Upper lobe of left lung (tissue), 6 donors: ENCODE results near the gene ILKAP. TPM values are rescaled to one million over a fixed set of nuclear protein-coding genes. Genes with fewer than 3 reads are reported as not detected.

Source experiments
- ATAC-seq, 2 donors: fragments of 200-7000 bp; cut with Tn5 transposase; one replicate each; pipeline ENCODE4 v1.9.1; 2022; ENCODE audit warnings: mild to moderate bottlenecking in 2 of 2, moderate library complexity in 2 of 2; ENCODE audit not compliant: low FRiP score in 2 of 2
- DNase-seq, 2 donors: peaks; one replicate each; pipeline ENCODE4 v3.0.0-alpha.2; 2019 to 2020
- H3K27ac ChIP-seq, 4 donors: fragments of 200-600 bp; sonication (generic); one replicate each; pipeline ENCODE4 v1.5.1; 2016 to 2019
- H3K27me3 ChIP-seq, 4 donors: fragments of 200-600 bp; sonication (generic); one replicate each; pipeline ENCODE4 v1.5.1; 2017 to 2019
- H3K36me3 ChIP-seq, 4 donors: fragments of 200-600 bp; sonication (generic); one replicate each; pipeline ENCODE4 v1.5.1; 2016 to 2019
- H3K4me1 ChIP-seq, 4 donors: fragments of 200-600 bp; sonication (generic); one replicate each; pipeline ENCODE4 v1.5.1; 2018 to 2019
- H3K4me3 ChIP-seq, 4 donors: fragments of 200-600 bp; sonication (generic); one replicate each; pipeline ENCODE4 v1.5.1; 2017 to 2019; ENCODE audit warnings: mild to moderate bottlenecking in 2 of 4, moderate library complexity in 1 of 4
- H3K9me3 ChIP-seq, 4 donors: fragments of 200-600 bp; sonication (generic); one replicate each; pipeline ENCODE4 v1.5.1; 2018 to 2019
- EP300 ChIP-seq, 4 donors: sonication (generic); formaldehyde crosslinking; IDR thresholded peaks; one replicate each; pipeline ENCODE4 v1.5.1; 2017; ENCODE audit warnings: antibody characterized with exemption in 4 of 4, control low read depth in 2 of 4
- POLR2A ChIP-seq, 4 donors: fragments of 450-650 bp; IDR thresholded peaks; one replicate each; pipeline ENCODE4 v1.5.1; 2016 to 2017; ENCODE audit warnings: antibody characterized with exemption in 4 of 4, mild to moderate bottlenecking in 2 of 4
- POLR2AphosphoS5 ChIP-seq, 2 donors: sonication (generic); formaldehyde crosslinking; IDR thresholded peaks; one replicate each; pipeline ENCODE4 v1.5.1; 2017; ENCODE audit warnings: antibody characterized with exemption in 2 of 2
- WGBS, 2 donors: methylation state at CpG; one replicate each; pipeline ENCODE4 v1.1.5; 2017 to 2018; 5-methylcytosine and 5-hydroxymethylcytosine counted together
- total RNA-seq, 6 donors: library from RNA; depleted of rRNA in 4 of 6; stranded (reverse); fragments of >200 nt in 4 of 6; gene quantifications; one replicate each; pipeline versions ENCODE4 v1.1.0 to v1.2.1, GENCODE V29; 2016 to 2021
- TF ChIP-seq, protein P1 (sequence below), 6 experiments: fragments of 450-650 bp in 4 of 6; fragments of 200-600 bp in 2 of 6; sonication (generic) in 2 of 6; IDR thresholded peaks; one replicate each; pipeline ENCODE4 v1.5.1; 2016 to 2019; ENCODE audit warnings: antibody characterized with exemption in 6 of 6
- donor health status: DM: no; HTN: no; CAD: no; lungs with moderate emphysema.
- donor health status: DM: no; HTN: yes; CAD: no; lungs with severe emphysema.

ILKAP gene
- total RNA-seq, 6 donors from 2014 or later, result 35.2 to 67.1 (median 40.7) TPM

DNA sequence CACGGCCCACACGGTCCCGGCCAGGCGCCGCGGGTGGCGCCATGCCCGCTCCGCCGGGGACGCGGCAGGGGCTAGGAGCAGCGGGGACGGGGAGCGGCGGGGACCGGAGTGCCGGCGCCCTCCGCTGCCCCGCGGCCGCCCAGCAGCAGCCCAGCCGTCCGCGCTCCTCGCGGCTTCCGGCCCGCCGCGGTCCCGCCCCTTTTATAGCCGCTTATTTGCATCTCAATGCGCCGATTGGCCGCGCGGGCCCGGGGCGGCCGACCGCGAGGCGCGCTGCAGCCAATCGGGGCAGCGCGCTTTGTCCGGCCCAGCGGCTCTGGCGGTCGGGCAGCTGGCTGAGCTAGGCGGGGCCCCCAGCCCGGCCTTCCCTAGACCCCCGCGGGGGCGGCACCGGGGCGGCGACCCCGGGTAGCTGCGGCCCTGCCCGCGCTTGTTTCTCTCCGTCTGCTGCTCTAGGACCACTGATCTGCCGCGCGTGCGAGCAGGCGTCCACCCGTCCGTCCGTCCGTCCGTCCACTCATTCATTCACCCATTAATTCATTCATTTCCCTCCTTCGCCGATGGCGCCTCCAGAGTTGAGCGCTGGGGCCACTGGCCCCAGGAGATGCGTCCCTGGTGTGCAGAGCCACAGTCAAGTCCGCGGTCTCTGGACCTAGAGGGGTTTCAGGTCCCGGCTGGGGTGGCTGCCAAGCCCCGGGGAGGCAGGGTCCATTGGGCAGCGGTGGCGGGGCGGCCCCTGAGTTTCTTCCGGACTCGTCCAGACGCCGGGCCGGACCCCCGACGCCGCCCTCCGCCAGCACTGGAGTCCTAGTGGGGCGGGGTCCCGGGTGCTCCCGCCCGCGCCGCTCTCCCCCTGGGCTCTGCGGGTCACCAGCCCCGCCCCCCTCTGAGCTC lies 36.6 kb upstream of the ILKAP start, which contains the start of gene HES6:
TSS of gene HES6 (minus strand) at position 176 of the 894 bp plus-strand sequence. CDS start at position 43, 133 bp downstream.
- H3K27me3 ChIP-seq, result peaks cover 0 to 12% (median 4%) of the 10 kb centered on the region in 4 donors
- WGBS, 2 donors, result 0 to 1% methylated on average over 12 to 48 of the region's 105 CpGs
- peaks cover 16 to 26% (median 21%) of the 10 kb centered on the region in 4 donors for H3K4me1 ChIP-seq
- no peaks in the 10 kb centered on the region for H3K9me3 ChIP-seq
- ATAC-seq, result peak; percentile 87 to 93
- peak; percentile 93 to 98 for DNase-seq
- peak within 1 kb of the TSS in 3 of 4 donors; percentile 15 to 70 (median 56) for H3K27ac ChIP-seq
- TF ChIP-seq POLR2AphosphoS5 (IDR thresholded peaks at IDR 0.05) (peak in 1 of 2 donors; percentile 80), POLR2A (IDR thresholded peaks at IDR 0.05) (peak in 3 of 4 donors; percentile 71 to 95 (median 75)), EP300 (IDR thresholded peaks at IDR 0.05) (no peak)
- TF ChIP-seq, protein P1, sequence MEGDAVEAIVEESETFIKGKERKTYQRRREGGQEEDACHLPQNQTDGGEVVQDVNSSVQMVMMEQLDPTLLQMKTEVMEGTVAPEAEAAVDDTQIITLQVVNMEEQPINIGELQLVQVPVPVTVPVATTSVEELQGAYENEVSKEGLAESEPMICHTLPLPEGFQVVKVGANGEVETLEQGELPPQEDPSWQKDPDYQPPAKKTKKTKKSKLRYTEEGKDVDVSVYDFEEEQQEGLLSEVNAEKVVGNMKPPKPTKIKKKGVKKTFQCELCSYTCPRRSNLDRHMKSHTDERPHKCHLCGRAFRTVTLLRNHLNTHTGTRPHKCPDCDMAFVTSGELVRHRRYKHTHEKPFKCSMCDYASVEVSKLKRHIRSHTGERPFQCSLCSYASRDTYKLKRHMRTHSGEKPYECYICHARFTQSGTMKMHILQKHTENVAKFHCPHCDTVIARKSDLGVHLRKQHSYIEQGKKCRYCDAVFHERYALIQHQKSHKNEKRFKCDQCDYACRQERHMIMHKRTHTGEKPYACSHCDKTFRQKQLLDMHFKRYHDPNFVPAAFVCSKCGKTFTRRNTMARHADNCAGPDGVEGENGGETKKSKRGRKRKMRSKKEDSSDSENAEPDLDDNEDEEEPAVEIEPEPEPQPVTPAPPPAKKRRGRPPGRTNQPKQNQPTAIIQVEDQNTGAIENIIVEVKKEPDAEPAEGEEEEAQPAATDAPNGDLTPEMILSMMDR (IDR thresholded peaks at IDR 0.05), result peak in 4 of 6 experiments; percentile 20 to 55 (median 42)
- H3K36me3 ChIP-seq, result peaks cover 0 to 9% (median 1%) of the 10 kb centered on the region in 4 donors
- H3K4me3 ChIP-seq, result peak within 1 kb of the TSS; percentile 82 to 87 (median 84)

DNA sequence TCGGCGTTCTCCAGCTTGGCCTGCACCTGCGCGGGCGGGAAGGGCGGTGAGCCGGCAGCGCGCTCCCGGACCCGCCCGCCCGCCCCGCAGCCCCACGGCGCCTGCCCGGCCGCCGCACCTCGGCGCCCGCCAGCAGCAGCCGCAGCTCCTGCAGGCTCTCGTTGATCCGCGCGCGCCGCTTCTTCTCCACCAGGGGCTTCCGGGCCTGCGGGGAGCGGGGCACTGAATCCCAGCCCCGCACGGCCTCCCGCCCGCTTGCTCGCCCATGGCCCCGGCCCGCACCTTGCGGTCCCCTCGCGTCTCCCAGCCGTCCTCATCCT lies 36.0 kb upstream of the ILKAP start:
- H3K27me3 ChIP-seq, result peaks cover 0 to 12% (median 4%) of the 10 kb centered on the region in 4 donors
- H3K36me3 ChIP-seq, result peaks cover 0 to 5% (median 0%) of the 10 kb centered on the region in 4 donors
- no peak for DNase-seq
- peak overlapping the region; percentile 82 to 87 (median 84) for H3K4me3 ChIP-seq
- TF ChIP-seq POLR2AphosphoS5 (IDR thresholded peaks at IDR 0.05) (no peak), POLR2A (IDR thresholded peaks at IDR 0.05) (no peak), EP300 (IDR thresholded peaks at IDR 0.05) (no peak)
- TF ChIP-seq, protein P1 (IDR thresholded peaks at IDR 0.05), result no peak
- WGBS, 2 donors, result 1% methylated on average over 14 of the region's 43 CpGs; no CpG with 5 or more reads in 1 of the 2 donors
- H3K9me3 ChIP-seq, result no peaks in the 10 kb centered on the region
- peak in 1 of 2 donors; percentile 7 for ATAC-seq
- H3K4me1 ChIP-seq, result peaks cover 16 to 30% (median 22%) of the 10 kb centered on the region in 4 donors
- peak overlapping the region in 3 of 4 donors; percentile 15 to 70 (median 56) for H3K27ac ChIP-seq

DNA sequence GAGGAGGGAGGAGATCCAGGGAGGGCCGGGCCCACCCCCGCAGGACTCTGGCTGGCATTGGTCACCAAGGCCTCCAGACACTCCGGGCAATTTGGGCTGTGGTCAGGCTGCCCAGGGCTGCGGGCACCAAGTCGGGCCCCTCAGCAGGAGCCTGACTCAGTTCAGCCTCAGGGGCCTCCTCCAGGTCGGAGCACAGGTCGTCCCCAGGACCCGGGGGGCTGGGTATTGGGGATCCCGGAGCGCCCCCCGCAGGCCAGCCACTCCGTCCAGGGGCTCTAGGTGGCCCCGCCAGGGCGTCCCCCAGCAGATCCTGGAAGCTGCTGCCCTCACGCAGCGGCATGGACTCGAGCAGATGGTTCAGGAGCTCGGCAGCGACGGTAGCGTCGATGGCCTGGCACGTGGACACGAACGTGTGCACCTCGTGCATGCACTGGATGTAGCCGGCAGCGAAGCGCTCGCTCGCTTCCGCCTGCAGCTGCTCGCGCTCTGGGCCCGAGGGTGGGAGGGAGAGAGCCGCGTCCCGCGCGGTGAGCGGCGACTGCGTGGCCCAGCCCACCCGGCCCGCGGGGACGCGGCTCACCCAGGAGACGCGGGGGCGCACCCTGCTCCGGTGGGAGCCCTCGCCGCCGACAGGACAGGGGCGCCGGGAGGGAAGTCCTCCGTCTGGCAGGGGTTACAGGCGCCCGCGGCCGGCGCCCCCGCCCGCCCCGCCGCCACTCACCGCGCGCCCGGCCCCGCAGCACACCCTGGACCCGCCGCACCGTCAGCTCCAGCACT lies 35.5 kb upstream of the ILKAP start:
- WGBS, 2 donors, result 29% methylated on average over 36 of the region's 75 CpGs; no CpG with 5 or more reads in 1 of the 2 donors
- peak in 1 of 2 donors; percentile 88 for DNase-seq
- H3K36me3 ChIP-seq, result no peaks in the 10 kb centered on the region
- H3K9me3 ChIP-seq, result no peaks in the 10 kb centered on the region
- H3K4me1 ChIP-seq, result peaks cover 16 to 35% (median 22%) of the 10 kb centered on the region in 4 donors
- peak overlapping the region in 1 of 4 donors; percentile 70 for H3K27ac ChIP-seq
- no peak for ATAC-seq
- H3K27me3 ChIP-seq, result peaks cover 0 to 12% (median 4%) of the 10 kb centered on the region in 4 donors
- peak overlapping the region; percentile 23 to 87 (median 83) for H3K4me3 ChIP-seq
- no peak for TF ChIP-seq EP300 (IDR thresholded peaks at IDR 0.05)
- TF ChIP-seq, protein P1 (IDR thresholded peaks at IDR 0.05), result no peak
- no peak for TF ChIP-seq POLR2A (IDR thresholded peaks at IDR 0.05)
- TF ChIP-seq POLR2AphosphoS5 (IDR thresholded peaks at IDR 0.05), result no peak

DNA sequence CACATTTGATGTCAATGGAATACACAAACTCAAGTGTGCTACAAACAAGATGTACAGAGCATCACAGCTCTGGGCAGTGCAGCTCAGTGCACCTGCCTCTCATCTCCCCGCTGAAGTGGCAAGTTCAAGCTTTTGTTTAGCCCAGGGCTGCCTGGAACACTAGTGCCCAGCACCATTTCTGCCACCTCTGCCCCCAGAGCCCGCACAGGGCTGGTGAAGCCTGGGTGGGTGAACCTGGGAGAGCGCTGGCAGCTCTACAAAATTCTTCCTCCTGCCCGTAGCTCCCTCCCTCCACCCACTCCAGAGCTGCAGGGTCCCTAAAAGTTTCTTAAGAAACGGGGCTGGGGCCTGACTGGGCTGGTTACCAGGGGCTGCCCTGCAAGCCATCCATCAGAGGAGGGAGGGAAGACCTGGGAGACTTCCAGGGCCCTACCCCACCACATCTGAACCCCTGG lies 34.8 kb upstream of the ILKAP start:
- Histone ChIP-seq H3K27me3 (peaks cover 0 to 12% (median 4%) of the 10 kb centered on the region in 4 donors), H3K4me1 (peaks cover 16 to 35% (median 22%) of the 10 kb centered on the region in 4 donors), H3K9me3 (no peaks in the 10 kb centered on the region), H3K4me3 (no peak overlapping the region), H3K27ac (no peak overlapping the region), H3K36me3 (no peaks in the 10 kb centered on the region)
- ATAC-seq, result no peak
- WGBS, 2 donors, result 75 to 87% methylated on average over 2 to 5 of the region's 5 CpGs
- TF ChIP-seq POLR2AphosphoS5 (IDR thresholded peaks at IDR 0.05), result no peak
- TF ChIP-seq, protein P1 (IDR thresholded peaks at IDR 0.05), result no peak
- no peak for TF ChIP-seq POLR2A (IDR thresholded peaks at IDR 0.05)
- no peak for TF ChIP-seq EP300 (IDR thresholded peaks at IDR 0.05)
- peak in 1 of 2 donors; percentile 14 for DNase-seq
